Endothelial cell of umbilical vein (primary cell): Measurements from ENCODE around the gene OPTC. TPM values are rescaled to one million over a fixed set of nuclear protein-coding genes. Genes with fewer than 3 reads are reported as not detected.

Experiments used
- BruUV-seq: library from RNA; stranded (reverse); fragments of 400-500 nt; replicated peaks from 2 replicates; lab custom pipeline; 2021; lab: Mats Ljungman, UMichigan
- CTCF ChIA-PET: fragments of 300-600, 350-600 bp; sonication (Branson Sonifier 250); formaldehyde crosslinking; loops from one replicate; lab custom pipeline; 2021; ENCODE audit warnings: antibody characterized with exemption, inconsistent platforms; lab: Charles Lee
- POLR2A ChIA-PET: fragments of 300-600, 350-600 bp; sonication (Branson Sonifier 250); formaldehyde crosslinking; loops from one replicate; lab custom pipeline; 2021; ENCODE audit warnings: antibody characterized with exemption, inconsistent platforms; lab: Charles Lee
- DNase-seq: peaks from one replicate; pipeline ENCODE4 v3.0.0-alpha.2; 2011; ENCODE audit warnings: low read depth, low spot score
- FAIRE-seq: peaks from 2 replicates; lab custom pipeline; 2011; peaks lifted over from hg19 to GRCh38; lab: Jason Lieb, UNC
- H2AFZ ChIP-seq: 2 replicates; pipeline ENCODE4 v1.6.0; 2012; ENCODE audit warnings: low read depth, low read length, control low read depth, inconsistent platforms
- H3K27ac ChIP-seq: 2 replicates; pipeline ENCODE4 v1.5.1; 2011; ENCODE audit warnings: low read depth, mild to moderate bottlenecking, control low read depth, low read length, moderate library complexity; ENCODE audit not compliant: insufficient read depth
- H3K27me3 ChIP-seq, 2 experiments: 2 replicates each; pipeline versions ENCODE4 v1.6.0 to v1.6.1; 2011; ENCODE audit warnings: low read length in 2 of 2, mixed read lengths in 1 of 2; ENCODE audit not compliant: control insufficient read depth in 2 of 2, insufficient read depth in 2 of 2
- H3K36me3 ChIP-seq, 2 experiments: 2 replicates in 1 of 2; 3 replicates in 1 of 2; pipeline ENCODE4 v1.5.1; 2011; ENCODE audit warnings: low read length in 2 of 2, mild to moderate bottlenecking in 1 of 2, moderate library complexity in 1 of 2; ENCODE audit not compliant: control insufficient read depth in 2 of 2, insufficient read depth in 2 of 2; ENCODE audit errors: extremely low read depth in 1 of 2
- H3K4me1 ChIP-seq: 3 replicates; pipeline ENCODE4 v1.5.1; 2011; ENCODE audit warnings: mild to moderate bottlenecking, low read length; ENCODE audit not compliant: control insufficient read depth, insufficient read depth; ENCODE audit errors: extremely low read depth
- H3K4me2 ChIP-seq: 2 replicates; pipeline ENCODE4 v1.6.1; 2011; ENCODE audit warnings: low read length, control low read depth, mixed read lengths; ENCODE audit not compliant: insufficient read depth
- H3K4me3 ChIP-seq, 3 experiments: fragments of 200-600 bp in 1 of 3; sonication (generic), shearing (Covaris generic) in 1 of 3; replicated peaks in 1 of 3; 2 replicates each; pipeline ENCODE4 v1.5.1; 2011 to 2016; ENCODE audit warnings: control low read depth in 3 of 3, low read length in 3 of 3, mild to moderate bottlenecking in 2 of 3, inconsistent platforms in 1 of 3, low read depth in 1 of 3, moderate library complexity in 1 of 3; ENCODE audit not compliant: insufficient read depth in 1 of 3
- H3K79me2 ChIP-seq: 2 replicates; pipeline ENCODE4 v1.6.0; 2012; ENCODE audit warnings: low read length, inconsistent platforms; ENCODE audit not compliant: control insufficient read depth, insufficient read depth
- H3K9ac ChIP-seq: replicated peaks from 2 replicates; pipeline ENCODE3; 2011; ENCODE audit warnings: low read length, control low read depth; ENCODE audit not compliant: insufficient read depth; ENCODE audit errors: extremely low read depth
- H3K9me1 ChIP-seq: replicated peaks from 3 replicates; pipeline ENCODE4 v1.6.0; 2011; ENCODE audit warnings: mild to moderate bottlenecking, low read length; ENCODE audit not compliant: control insufficient read depth, insufficient read depth; ENCODE audit errors: extremely low read depth
- H3K9me3 ChIP-seq: replicated peaks from 2 replicates; pipeline ENCODE4 v1.5.1; 2012; ENCODE audit warnings: low read length, inconsistent platforms; ENCODE audit not compliant: control insufficient read depth, insufficient read depth
- H4K20me1 ChIP-seq: replicated peaks from 2 replicates; pipeline ENCODE3; 2011; ENCODE audit warnings: mild to moderate bottlenecking, low read length; ENCODE audit not compliant: control insufficient read depth, insufficient read depth; ENCODE audit errors: extremely low read depth
- EZH2 ChIP-seq: IDR thresholded peaks from 2 replicates; pipeline ENCODE4 v1.6.1; 2012; ENCODE audit warnings: borderline replicate concordance, low read depth, mild to moderate bottlenecking, moderate library complexity, low read length, inconsistent platforms; ENCODE audit not compliant: severe bottlenecking
- FOS ChIP-seq: IDR thresholded peaks from 2 replicates; pipeline ENCODE4 v1.6.1; 2011; ENCODE audit warnings: mild to moderate bottlenecking, low read length, moderate library complexity, borderline replicate concordance; ENCODE audit not compliant: insufficient read depth
- GATA2 ChIP-seq: IDR thresholded peaks from 2 replicates; pipeline ENCODE4 v1.7.0; 2011; ENCODE audit warnings: low read depth, mild to moderate bottlenecking, moderate library complexity, mixed read lengths, low read length; ENCODE audit not compliant: insufficient read length, insufficient read depth
- JUN ChIP-seq: IDR thresholded peaks from 2 replicates; pipeline ENCODE4 v1.6.1; 2011; ENCODE audit warnings: borderline replicate concordance, low read depth; ENCODE audit not compliant: insufficient read length, insufficient read depth
- MYC ChIP-seq: IDR thresholded peaks from one replicate; pipeline ENCODE4 v1.6.1; 2011; ENCODE audit warnings: mild to moderate bottlenecking, low read depth, low read length
- POLR2A ChIP-seq: IDR thresholded peaks from 2 replicates; pipeline ENCODE4 v1.6.1; 2012; ENCODE audit warnings: low read depth, mild to moderate bottlenecking, control low read depth, low read length
- POLR2AphosphoS5 ChIP-seq: IDR thresholded peaks from 2 replicates; pipeline ENCODE4 v1.6.1; 2012; ENCODE audit warnings: low read depth, mild to moderate bottlenecking, control low read depth, low read length, moderate library complexity; ENCODE audit not compliant: insufficient read depth
- dilution Hi-C: fragments of 300-500 bp; cut with MboI; formaldehyde crosslinking; loops from one replicate; pipeline ENCODE4 v1.15.0; 2019; ENCODE audit warnings: low sequenced_read_pairs; ENCODE audit not compliant: extremely low pct_ligation_motif_present
- intact Hi-C: fragments of 100-400 bp; cut with micrococcal nuclease; formaldehyde crosslinking; loops from one replicate; pipeline ENCODE4 v1.10.0; 2022
- polyA plus RNA-seq, 4 experiments: library from polyadenylated mRNA; depleted of rRNA in 3 of 4; stranded (reverse) in 3 of 4; unstranded in 1 of 4; fragments of >200 nt; gene quantifications; 2 replicates each; pipeline versions ENCODE4 v1.2.1 to v1.2.3, GENCODE V29; 2011 to 2012; ENCODE audit warnings: missing spikeins in 1 of 4
- total RNA-seq: library from RNA; stranded (reverse); gene quantifications from 2 replicates; pipeline ENCODE4 v1.2.3, GENCODE V29; 2021
- TF ChIP-seq, protein P1 (sequence below), 2 donors: IDR thresholded peaks; 1 replicate in 1 of 2; 2 replicates in 1 of 2; pipeline ENCODE4 v1.5.1; 2011; ENCODE audit warnings: low read length in 2 of 2, mild to moderate bottlenecking in 2 of 2, moderate library complexity in 2 of 2, control low read depth in 1 of 2, inconsistent platforms in 1 of 2, low read depth in 1 of 2; ENCODE audit not compliant: insufficient read depth in 1 of 2; ENCODE audit errors: extremely low read depth in 1 of 2
- TF ChIP-seq, protein P2 (sequence below): IDR thresholded peaks from 2 replicates; pipeline ENCODE4 v1.6.1; 2011; ENCODE audit not compliant: insufficient read depth, insufficient read length

Gene OPTC
- total and polyA plus RNA-seq, 2 donors (not counting 3 experiments of a cell fraction or from before 2014, with no cell fraction given) = not detected

GRCh38 chr1:203506858-203507626 is 13.1 kb downstream of the OPTC start:
- TF ChIP-seq POLR2AphosphoS5 (no peak), POLR2A (no peak)
- TF ChIP-seq, protein P1, sequence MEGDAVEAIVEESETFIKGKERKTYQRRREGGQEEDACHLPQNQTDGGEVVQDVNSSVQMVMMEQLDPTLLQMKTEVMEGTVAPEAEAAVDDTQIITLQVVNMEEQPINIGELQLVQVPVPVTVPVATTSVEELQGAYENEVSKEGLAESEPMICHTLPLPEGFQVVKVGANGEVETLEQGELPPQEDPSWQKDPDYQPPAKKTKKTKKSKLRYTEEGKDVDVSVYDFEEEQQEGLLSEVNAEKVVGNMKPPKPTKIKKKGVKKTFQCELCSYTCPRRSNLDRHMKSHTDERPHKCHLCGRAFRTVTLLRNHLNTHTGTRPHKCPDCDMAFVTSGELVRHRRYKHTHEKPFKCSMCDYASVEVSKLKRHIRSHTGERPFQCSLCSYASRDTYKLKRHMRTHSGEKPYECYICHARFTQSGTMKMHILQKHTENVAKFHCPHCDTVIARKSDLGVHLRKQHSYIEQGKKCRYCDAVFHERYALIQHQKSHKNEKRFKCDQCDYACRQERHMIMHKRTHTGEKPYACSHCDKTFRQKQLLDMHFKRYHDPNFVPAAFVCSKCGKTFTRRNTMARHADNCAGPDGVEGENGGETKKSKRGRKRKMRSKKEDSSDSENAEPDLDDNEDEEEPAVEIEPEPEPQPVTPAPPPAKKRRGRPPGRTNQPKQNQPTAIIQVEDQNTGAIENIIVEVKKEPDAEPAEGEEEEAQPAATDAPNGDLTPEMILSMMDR (IDR thresholded peaks at IDR 0.05; ENCODE audit: extremely low read depth in 1 of 2, insufficient read depth in 1 of 2, low read depth in 1 of 2, low read length in 2 of 2) = no peak
- BruUV-seq = no TSS peak
- Histone ChIP-seq H3K79me2 (no peaks in the 10 kb centered on the region), H3K27ac (no peak overlapping the region), H3K4me3 (no peak overlapping the region), H3K36me3 (no peaks in the 10 kb centered on the region), H3K27me3 (peaks cover 0 to 3% of the 10 kb centered on the region in 2 experiments), H3K9me1 (no peaks in the 10 kb centered on the region), H3K9ac (no peak overlapping the region), H3K4me2 (no peak overlapping the region), H4K20me1 (no peaks in the 10 kb centered on the region), H3K4me1 (peaks cover 14% of the 10 kb centered on the region), H2AFZ (no peak overlapping the region), H3K9me3 (no peaks in the 10 kb centered on the region)
- dilution Hi-C loops (no loop called here), intact Hi-C loops (no loop called here)
- ChIA-PET POLR2A (no interaction called here), CTCF (interaction anchor here (0.7 to 7.4 kb wide), 12 partner anchors 20 to 240 kb away, joined by 3 to 161 read pairs (median 4); partner anchors contain the start of gene ATP2B4)
- FAIRE-seq = no peak
- no peak for DNase-seq

- Histone ChIP-seq H3K9ac (no peak overlapping the region), H3K4me2 (no peak overlapping the region), H4K20me1 (no peaks in the 10 kb centered on the region), H2AFZ (no peak overlapping the region), H3K27me3 (peaks cover 0 to 3% of the 10 kb centered on the region in 2 experiments), H3K36me3 (no peaks in the 10 kb centered on the region), H3K9me3 (no peaks in the 10 kb centered on the region), H3K27ac (no peak overlapping the region), H3K9me1 (no peaks in the 10 kb centered on the region), H3K79me2 (no peaks in the 10 kb centered on the region), H3K4me1 (peaks cover 21% of the 10 kb centered on the region), H3K4me3 (no peak overlapping the region)
- ChIA-PET POLR2A (interaction anchor here (1.6 kb wide), 1 partner anchor 185 kb away, joined by 4 read pairs; no protein-coding TSS in a partner anchor), CTCF (interaction anchor here (0.9 to 7.4 kb wide), 10 partner anchors 9 to 241 kb away, joined by 3 to 161 read pairs (median 4); partner anchors contain the start of gene ATP2B4)
- DNase-seq (no peak), FAIRE-seq (no peak)
- no TSS peak for BruUV-seq
- dilution Hi-C loops (no loop called here), intact Hi-C loops (no loop called here)
- TF ChIP-seq EZH2 = no peak
- TF ChIP-seq POLR2A = no peak
- TF ChIP-seq, protein P2, sequence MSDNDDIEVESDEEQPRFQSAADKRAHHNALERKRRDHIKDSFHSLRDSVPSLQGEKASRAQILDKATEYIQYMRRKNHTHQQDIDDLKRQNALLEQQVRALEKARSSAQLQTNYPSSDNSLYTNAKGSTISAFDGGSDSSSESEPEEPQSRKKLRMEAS = no peak
- no peak for TF ChIP-seq POLR2AphosphoS5
- TF ChIP-seq JUN = no peak
- TF ChIP-seq, protein P1 (IDR thresholded peaks at IDR 0.05; ENCODE audit: extremely low read depth in 1 of 2, insufficient read depth in 1 of 2, low read depth in 1 of 2, low read length in 2 of 2) = no peak
- no peak for TF ChIP-seq MYC
- TF ChIP-seq GATA2 = no peak
- no peak for TF ChIP-seq FOS
Observed at GRCh38 chr1:203507759-203508158, 13.8 kb downstream of the OPTC start.
